HFFc6 (cell line): ENCODE measurements around the gene PHACTR3. TPM values are rescaled to one million over a fixed set of nuclear protein-coding genes. Genes with fewer than 3 reads are reported as not detected.

Source experiments
- DNase-seq: peaks from one replicate; pipeline ENCODE4 v3.0.0-alpha.2; 2018
- H3K27ac Mint-ChIP-seq: 2 replicates; pipeline ENCODE4 v1.8.0; 2020; ENCODE audit warnings: mild to moderate bottlenecking, mixed read lengths
- H3K27me3 Mint-ChIP-seq: 2 replicates; pipeline ENCODE4 v1.8.0; 2021; ENCODE audit warnings: mild to moderate bottlenecking, moderate library complexity, mixed read lengths; ENCODE audit not compliant: insufficient read depth
- H3K36me3 Mint-ChIP-seq: 2 replicates; pipeline ENCODE4 v1.8.0; 2021; ENCODE audit warnings: low read depth, mixed read lengths
- H3K4me1 Mint-ChIP-seq: 2 replicates; pipeline ENCODE4 v1.8.0; 2020; ENCODE audit warnings: low read depth, mixed read lengths
- H3K4me3 Mint-ChIP-seq: 2 replicates; pipeline ENCODE4 v1.8.0; 2020; ENCODE audit warnings: mild to moderate bottlenecking, moderate library complexity, mixed read lengths
- H3K9me3 Mint-ChIP-seq: 2 replicates; pipeline ENCODE4 v1.8.0; 2020; ENCODE audit warnings: mild to moderate bottlenecking, mixed read lengths
- CTCF ChIP-seq: fragments of 200-600 bp; sonication (generic); IDR thresholded peaks from 2 replicates; pipeline ENCODE4 v1.5.0; 2021; ENCODE audit warnings: antibody characterized with exemption, mild to moderate bottlenecking
- total RNA-seq, 6 experiments: library from RNA; stranded (reverse); fragmentation: NEBNext Ultra II Directional; extraction: Animal tissue kit (Norgen Biotek cat#: 25700); gene quantifications; 2 replicates in 1 of 6; 3 replicates in 5 of 6; pipeline ENCODE4 v1.2.3, GENCODE V29; 2021

The PHACTR3 gene
- total RNA-seq, 6 experiments from 2014 or later: not detected

- TF ChIP-seq CTCF: no peak
- Mint-ChIP-seq H3K4me1 (no peaks in the 10 kb centered on the region), H3K36me3 (peaks cover 13% of the 10 kb centered on the region), H3K9me3 (peaks cover 34% of the 10 kb centered on the region), H3K27ac (no peak overlapping the region), H3K4me3 (no peak overlapping the region), H3K27me3 (no peaks in the 10 kb centered on the region)
- no peak for DNase-seq
Observed at GRCh38 chr20:59737816-59738215, 133.5 kb downstream of the PHACTR3 start.

GRCh38 chr20:59738851-59739250, 134.5 kb downstream of the PHACTR3 start:
- Mint-ChIP-seq H3K36me3 (peaks cover 13% of the 10 kb centered on the region), H3K9me3 (peaks cover 36% of the 10 kb centered on the region), H3K27ac (no peak overlapping the region), H3K4me3 (no peak overlapping the region), H3K27me3 (no peaks in the 10 kb centered on the region), H3K4me1 (no peaks in the 10 kb centered on the region)
- no peak for TF ChIP-seq CTCF
- DNase-seq: no peak

- peaks cover 13% of the 10 kb centered on the region for H3K36me3 Mint-ChIP-seq
Observed at GRCh38 chr20:59740621-59741020, 136.3 kb downstream of the PHACTR3 start.

GRCh38 chr20:59741073-59741472, 136.7 kb downstream of the PHACTR3 start:
- peaks cover 45% of the 10 kb centered on the region for H3K9me3 Mint-ChIP-seq
- peaks cover 2% of the 10 kb centered on the region; the same call in 1 of the 2 replicates for H3K27me3 Mint-ChIP-seq
- H3K36me3 Mint-ChIP-seq: peaks cover 13% of the 10 kb centered on the region
- H3K4me3 Mint-ChIP-seq: no peak overlapping the region
- no peak for DNase-seq
- H3K4me1 Mint-ChIP-seq: no peaks in the 10 kb centered on the region
- no peak overlapping the region for H3K27ac Mint-ChIP-seq
- no peak for TF ChIP-seq CTCF

More at GRCh38 chr20:59740621-59741020, 136.3 kb downstream of the PHACTR3 start:
- Mint-ChIP-seq H3K27ac (no peak overlapping the region), H3K9me3 (peaks cover 44% of the 10 kb centered on the region), H3K4me1 (no peaks in the 10 kb centered on the region), H3K4me3 (no peak overlapping the region), H3K27me3 (peaks cover 2% of the 10 kb centered on the region; the same call in 1 of the 2 replicates)
- no peak for DNase-seq
- TF ChIP-seq CTCF: no peak

GRCh38 chr20:59742351-59743095, 138.2 kb downstream of the PHACTR3 start:
- no peak for TF ChIP-seq CTCF
- H3K27me3 Mint-ChIP-seq: peaks cover 2% of the 10 kb centered on the region; the same call in 1 of the 2 replicates
- no peaks in the 10 kb centered on the region for H3K4me1 Mint-ChIP-seq
- H3K4me3 Mint-ChIP-seq: no peak overlapping the region
- DNase-seq: no peak
- peaks cover 50% of the 10 kb centered on the region for H3K9me3 Mint-ChIP-seq
- H3K27ac Mint-ChIP-seq: no peak overlapping the region
- peaks cover 10% of the 10 kb centered on the region for H3K36me3 Mint-ChIP-seq
